Measurements from ENCODE around the gene AQP12B. TPM values are rescaled to one million over a fixed set of nuclear protein-coding genes. Genes with fewer than 3 reads are reported as not detected.
"Not testable (repeated sequence)": the region's sequence is repeated elsewhere in the genome, so short reads cannot be mapped to it uniquely, and the experiment has no call there.

Gene AQP12B
- total RNA-seq, 2 donors from 2014 or later: not detected

DNA sequence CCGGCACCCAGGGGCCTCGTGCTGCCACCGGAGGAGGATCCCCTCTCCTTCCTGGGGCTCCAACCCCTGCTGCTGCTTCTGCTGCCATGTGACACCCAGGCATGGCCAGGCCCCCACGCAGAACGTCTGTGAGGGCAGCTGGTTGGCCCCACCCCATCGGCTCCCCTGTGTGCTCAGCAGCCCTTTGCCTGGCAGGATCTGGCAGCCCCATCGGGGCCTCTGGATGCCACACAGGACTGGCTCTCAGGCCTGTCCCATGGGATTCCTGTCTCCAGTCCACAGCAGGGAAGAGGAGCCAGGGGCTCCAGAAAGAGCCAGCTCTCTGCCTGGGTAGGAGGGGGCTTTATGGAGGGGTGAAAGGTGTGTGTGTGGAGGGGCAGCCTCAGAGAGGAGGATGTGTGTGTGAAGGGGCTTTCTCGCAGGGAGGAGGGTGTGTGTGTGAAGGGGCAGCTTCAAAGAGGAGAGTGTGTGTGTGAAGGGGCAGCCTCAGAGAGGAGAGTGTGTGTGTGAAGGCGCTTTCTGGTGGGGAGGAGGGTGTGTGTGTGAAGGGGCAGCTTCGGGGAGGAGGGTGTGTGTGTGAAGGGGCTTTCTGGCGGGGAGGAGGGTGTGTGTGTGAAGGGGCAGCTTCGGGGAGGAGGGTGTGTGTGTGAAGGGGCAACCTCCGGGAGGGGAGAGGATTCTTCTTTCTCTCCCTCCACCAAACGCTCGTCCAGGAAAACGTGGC is 8.1 kb downstream of the AQP12B start:
- DNase-seq (ENCODE audit: low spot score); H3K36me3 Mint-ChIP-seq; H3K4me1 Mint-ChIP-seq (ENCODE audit: low read depth in 2 of 2); H3K4me3 Mint-ChIP-seq; H3K27ac Mint-ChIP-seq; H3K9me3 Mint-ChIP-seq; ATAC-seq: not testable (repeated sequence)
- H3K27me3 Mint-ChIP-seq: peaks cover 8 to 23% of the 10 kb centered on the region in 2 donors

DNA sequence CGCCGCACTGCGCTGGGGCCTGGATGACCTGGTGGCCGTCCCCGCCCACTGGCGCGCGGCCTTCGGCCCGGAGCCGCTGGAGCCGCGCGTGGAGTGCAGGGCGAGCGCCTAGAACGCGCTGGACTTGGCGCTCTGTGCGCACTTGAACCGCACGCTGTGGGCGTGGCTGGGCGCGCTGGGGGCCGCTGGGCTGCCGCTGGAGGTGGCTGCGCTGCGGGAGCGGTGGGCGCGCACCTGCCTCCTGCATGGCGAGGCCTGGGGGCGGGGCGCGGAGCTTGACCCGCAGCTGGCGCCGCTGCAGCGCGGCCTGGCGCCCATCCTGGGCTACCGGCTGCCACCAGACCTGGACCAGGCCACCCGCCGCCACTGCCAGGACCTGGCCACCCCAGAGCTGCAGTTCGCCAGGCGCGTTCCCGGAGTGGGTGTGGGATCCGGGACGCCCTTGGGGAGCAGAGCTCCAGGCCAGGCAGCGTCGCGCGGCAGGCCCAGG is 9.9 kb downstream of the AQP12B start:
- DNase-seq (ENCODE audit: low spot score): no peak
- ATAC-seq: no peak
- Mint-ChIP-seq H3K4me3 (no peak overlapping the region), H3K4me1 (ENCODE audit: low read depth in 2 of 2) (peaks cover 0 to 4% of the 10 kb centered on the region in 2 donors), H3K9me3 (no peaks in the 10 kb centered on the region), H3K27me3 (peaks cover 10 to 28% of the 10 kb centered on the region in 2 donors), H3K27ac (no peak overlapping the region), H3K36me3 (no peaks in the 10 kb centered on the region)

DNA sequence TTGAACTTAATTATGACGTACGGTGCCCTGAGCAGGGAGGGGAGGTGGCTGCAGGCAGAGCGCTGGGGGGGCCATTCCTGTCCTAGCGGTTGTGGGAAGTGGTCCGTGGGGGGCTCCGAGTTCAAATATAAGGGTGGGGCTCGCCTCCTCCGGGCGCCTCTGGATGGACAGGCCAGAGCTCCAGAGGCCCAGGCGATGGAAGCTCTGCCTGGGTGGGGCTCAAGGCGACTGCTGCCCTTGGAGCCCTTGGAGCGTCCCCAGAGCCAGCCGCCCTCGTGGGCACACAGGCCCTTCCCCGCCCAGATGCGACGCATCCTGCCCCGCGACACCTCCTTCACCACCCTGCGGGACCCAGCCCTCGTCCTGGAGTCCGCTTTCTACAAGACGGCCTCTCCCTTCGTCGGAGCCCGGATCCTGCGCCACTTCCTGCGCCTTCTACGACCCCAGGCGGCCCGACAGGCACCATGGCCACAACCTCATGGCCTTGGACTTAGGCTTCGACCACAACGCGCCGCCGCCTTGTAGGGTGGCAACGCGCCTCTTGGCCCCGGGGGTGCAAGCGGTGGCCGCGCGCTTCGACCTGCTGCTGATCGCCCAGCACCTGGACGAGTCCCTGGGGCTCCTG is 10.5 kb downstream of the AQP12B start:
- DNase-seq (ENCODE audit: low spot score) (no peak), ATAC-seq (no peak)
- H3K9me3 Mint-ChIP-seq: no peaks in the 10 kb centered on the region
- H3K27ac Mint-ChIP-seq: no peak overlapping the region
- H3K4me1 Mint-ChIP-seq (ENCODE audit: low read depth in 2 of 2): peaks cover 0 to 4% of the 10 kb centered on the region in 2 donors
- H3K27me3 Mint-ChIP-seq: peaks cover 15 to 33% of the 10 kb centered on the region in 2 donors
- H3K4me3 Mint-ChIP-seq: no peak overlapping the region
- no peaks in the 10 kb centered on the region for H3K36me3 Mint-ChIP-seq

DNA sequence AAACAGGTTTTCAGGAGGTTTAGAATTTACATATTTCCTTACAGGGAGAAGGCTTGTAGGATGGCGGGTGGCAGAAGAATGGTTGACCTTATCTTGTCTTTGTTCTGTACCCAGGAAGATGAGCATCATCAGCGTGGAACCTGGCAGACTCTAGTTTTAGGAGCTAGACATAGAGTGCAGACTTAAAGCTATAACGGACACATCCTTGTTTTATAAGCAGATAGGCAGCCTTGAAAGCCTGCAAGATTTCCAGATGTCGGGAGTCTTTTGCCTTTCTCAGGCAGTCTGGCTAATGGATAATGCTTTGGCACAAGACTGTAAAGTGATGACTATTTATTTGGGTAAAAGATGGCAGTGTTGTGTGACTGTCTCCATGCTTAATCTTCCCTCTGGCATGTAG is 11.7 kb downstream of the AQP12B start:
- Mint-ChIP-seq H3K27me3 (peaks cover 27 to 39% of the 10 kb centered on the region in 2 donors), H3K36me3 (peaks cover 5% of the 10 kb centered on the region), H3K9me3 (no peaks in the 10 kb centered on the region), H3K4me1 (ENCODE audit: low read depth in 2 of 2) (peaks cover 0 to 4% of the 10 kb centered on the region in 2 donors), H3K27ac (no peak overlapping the region), H3K4me3 (no peak overlapping the region)
- no peak for DNase-seq (ENCODE audit: low spot score)
- no peak for ATAC-seq

DNA sequence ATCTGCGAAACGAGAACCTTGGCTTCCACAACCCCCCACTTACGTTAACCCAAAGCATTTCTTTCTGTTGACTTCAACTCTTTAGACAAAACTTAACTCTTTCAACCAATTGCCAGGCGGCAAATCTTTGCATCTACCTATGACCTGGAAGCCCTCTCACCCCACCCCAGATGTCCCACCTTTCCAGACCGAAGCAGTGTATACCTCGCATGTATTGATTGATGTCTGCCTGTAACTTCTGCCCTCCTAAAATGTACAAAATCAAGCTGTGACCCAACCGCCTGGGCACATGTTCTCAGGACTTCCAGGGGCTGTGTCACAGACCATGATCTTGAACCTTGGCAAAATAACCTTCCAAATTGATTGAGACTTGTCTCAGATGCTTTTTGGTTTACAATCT is 12.3 kb downstream of the AQP12B start:
- peaks cover 0 to 4% of the 10 kb centered on the region in 2 donors for H3K4me1 Mint-ChIP-seq (ENCODE audit: low read depth in 2 of 2)
- no peak overlapping the region for H3K4me3 Mint-ChIP-seq
- peaks cover 6% of the 10 kb centered on the region for H3K36me3 Mint-ChIP-seq
- ATAC-seq: no peak
- DNase-seq (ENCODE audit: low spot score): no peak
- H3K27me3 Mint-ChIP-seq: peaks cover 31 to 40% of the 10 kb centered on the region in 2 donors
- H3K27ac Mint-ChIP-seq: no peak overlapping the region
- no peaks in the 10 kb centered on the region for H3K9me3 Mint-ChIP-seq

DNA sequence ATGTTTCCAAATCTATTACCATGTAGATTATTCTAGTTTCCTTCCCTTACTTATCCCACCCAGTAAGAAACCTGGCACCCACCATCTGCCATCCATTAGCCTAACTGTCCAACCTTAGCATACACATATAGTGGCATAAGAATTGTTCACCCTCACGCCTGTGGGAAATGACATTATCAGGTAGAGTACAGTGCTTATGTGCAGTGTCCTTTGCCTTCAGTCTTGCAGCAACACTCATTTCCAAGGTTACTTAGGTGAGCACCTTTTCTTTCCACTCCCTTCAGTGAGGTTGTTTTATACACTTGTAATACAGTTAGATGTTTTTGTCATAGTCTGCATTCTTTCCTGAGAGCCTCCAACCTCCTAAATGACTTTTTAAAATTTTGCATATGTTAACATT is 18.1 kb downstream of the AQP12B start:
- ATAC-seq: no peak

DNA sequence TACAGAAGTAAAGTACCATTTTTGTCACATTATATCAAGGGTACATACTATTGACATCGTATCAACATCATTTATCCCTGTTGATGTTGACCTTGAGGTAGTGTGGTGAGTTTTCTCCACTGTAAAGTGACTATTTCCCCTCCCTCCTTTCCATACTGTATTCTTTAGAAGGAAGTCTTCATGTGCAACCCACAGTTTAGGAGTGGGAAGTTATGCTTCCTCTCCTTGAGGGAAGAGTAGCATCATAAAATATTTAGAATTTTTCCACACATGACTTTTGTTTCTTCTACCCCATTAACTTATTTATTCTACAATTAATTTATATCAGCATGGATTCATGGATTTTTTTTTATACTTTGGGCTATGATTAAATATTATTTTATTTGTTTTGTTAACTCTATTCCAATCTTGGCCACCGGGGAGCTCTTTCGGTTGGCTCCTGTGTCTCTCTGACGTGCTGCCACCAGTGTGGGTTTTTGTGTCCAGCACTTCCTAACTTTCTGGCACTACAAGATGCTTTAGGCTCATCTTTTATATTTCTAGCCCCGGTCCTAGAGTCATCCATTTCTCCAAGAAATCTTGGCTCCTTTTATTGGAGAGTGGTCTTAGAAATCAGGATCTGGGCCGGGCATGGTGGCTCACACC is 19.0 kb downstream of the AQP12B start:
- Mint-ChIP-seq H3K4me1 (ENCODE audit: low read depth in 2 of 2) (no peaks in the 10 kb centered on the region), H3K36me3 (peaks cover 10% of the 10 kb centered on the region), H3K27me3 (peaks cover 37 to 41% of the 10 kb centered on the region in 2 donors), H3K27ac (no peak overlapping the region), H3K9me3 (no peaks in the 10 kb centered on the region), H3K4me3 (no peak overlapping the region)
- ATAC-seq (no peak), DNase-seq (ENCODE audit: low spot score) (no peak)

More for the DNA sequence above, 18.1 kb downstream of the AQP12B start:
- H3K27me3 Mint-ChIP-seq: peaks cover 32 to 34% of the 10 kb centered on the region in 2 donors
- DNase-seq (ENCODE audit: low spot score): no peak
- H3K4me1 Mint-ChIP-seq (ENCODE audit: low read depth in 2 of 2): no peaks in the 10 kb centered on the region
- H3K9me3 Mint-ChIP-seq: no peaks in the 10 kb centered on the region
- H3K27ac Mint-ChIP-seq: no peak overlapping the region
- H3K36me3 Mint-ChIP-seq: peaks cover 10% of the 10 kb centered on the region
- no peak overlapping the region for H3K4me3 Mint-ChIP-seq

DNA sequence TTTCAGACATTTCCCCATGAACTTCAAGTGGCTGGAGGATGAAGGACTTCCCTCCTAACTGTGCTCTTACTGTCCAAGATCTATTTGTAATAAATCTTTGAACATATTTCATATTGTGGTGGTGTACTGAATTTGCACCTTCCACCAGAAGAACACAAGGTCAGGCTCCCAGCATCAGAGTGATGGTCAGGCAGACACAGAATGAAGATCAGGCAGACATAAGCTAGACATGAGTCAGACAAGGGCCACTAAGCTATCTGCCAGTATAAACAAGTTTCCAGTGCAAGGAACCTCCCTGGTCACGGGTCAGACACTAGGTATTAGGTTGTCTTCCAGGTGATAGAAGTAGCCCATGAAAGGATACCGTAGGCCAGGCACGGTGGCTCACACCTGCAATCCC is 20.0 kb downstream of the AQP12B start:
- H3K9me3 Mint-ChIP-seq: no peaks in the 10 kb centered on the region
- peaks cover 10% of the 10 kb centered on the region for H3K36me3 Mint-ChIP-seq
- no peak overlapping the region for H3K4me3 Mint-ChIP-seq
- H3K27ac Mint-ChIP-seq: no peak overlapping the region
- peaks cover 0 to 3% of the 10 kb centered on the region in 2 donors for H3K4me1 Mint-ChIP-seq (ENCODE audit: low read depth in 2 of 2)
- ATAC-seq (no peak), DNase-seq (ENCODE audit: low spot score) (no peak)
- peaks cover 35 to 46% of the 10 kb centered on the region in 2 donors for H3K27me3 Mint-ChIP-seq

DNA sequence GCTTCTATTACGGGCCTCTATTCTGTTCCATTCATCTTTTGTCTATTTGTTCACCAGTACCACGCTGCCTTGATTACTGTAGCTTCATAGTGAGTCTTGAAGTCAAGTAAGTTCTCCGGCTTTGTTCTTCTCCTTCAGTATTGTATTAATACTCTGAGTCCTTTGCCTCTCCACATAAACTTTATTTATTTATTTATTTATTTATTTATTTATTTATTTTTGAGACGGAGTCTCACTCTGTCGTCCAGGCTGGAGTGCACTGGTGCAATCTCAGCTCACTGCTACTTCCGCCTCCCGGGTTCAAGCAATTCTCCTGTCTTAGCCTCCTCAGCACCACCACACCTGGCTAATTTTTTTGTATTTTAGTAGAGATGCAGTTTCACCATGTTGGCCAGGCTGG is 22.8 kb downstream of the AQP12B start:
- not testable (repeated sequence) for H3K27ac Mint-ChIP-seq; DNase-seq (ENCODE audit: low spot score); H3K36me3 Mint-ChIP-seq; H3K9me3 Mint-ChIP-seq; ATAC-seq; H3K4me3 Mint-ChIP-seq
- Mint-ChIP-seq H3K27me3 (peaks cover 25 to 26% of the 10 kb centered on the region in 2 donors), H3K4me1 (ENCODE audit: low read depth in 2 of 2) (peaks cover 14 to 20% of the 10 kb centered on the region in 2 donors)

DNA sequence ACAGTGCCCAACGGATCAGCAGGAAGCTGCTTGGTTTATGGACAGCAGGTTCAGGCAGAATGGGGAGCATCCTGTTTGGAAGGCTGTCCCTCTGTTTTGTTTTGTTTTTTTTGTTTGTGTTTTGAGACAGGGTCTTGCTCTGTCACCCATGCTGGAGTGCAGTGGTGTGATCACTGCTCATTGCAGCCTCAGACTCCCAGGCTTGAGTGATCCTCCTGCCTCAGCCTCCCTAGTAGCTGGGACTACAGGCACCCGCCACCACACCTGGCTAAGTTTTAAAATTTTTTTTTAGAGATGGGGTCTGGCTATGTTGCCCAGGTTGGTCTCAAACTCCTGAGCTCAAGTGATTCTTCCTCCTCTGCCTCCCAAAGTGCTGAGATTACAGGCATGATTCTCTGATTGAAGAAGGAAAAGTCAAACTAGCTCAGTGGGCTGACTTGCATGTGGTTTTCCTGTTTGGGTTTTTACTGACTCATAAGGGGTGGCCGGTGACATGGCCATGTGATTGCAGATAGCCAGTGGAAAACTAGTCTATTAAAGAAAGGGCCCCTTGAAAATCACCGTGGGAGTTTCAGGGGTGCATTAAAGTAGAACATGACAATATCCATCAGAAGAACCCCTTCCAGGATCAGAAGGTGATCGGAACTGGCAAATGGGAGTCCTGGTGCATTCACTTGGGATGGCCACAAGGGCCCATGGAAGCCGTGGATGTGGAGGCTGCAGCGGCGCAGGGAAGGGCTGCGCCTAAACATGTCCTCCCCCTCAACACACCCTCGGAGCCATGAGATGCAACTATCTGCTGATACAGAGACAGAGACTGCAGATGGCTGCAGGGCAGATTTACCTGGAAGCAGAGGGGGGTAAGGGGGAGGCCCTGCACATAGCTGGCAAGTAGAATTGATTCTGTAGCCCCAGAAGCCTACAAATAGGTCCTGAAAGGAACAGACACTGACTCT is 26.5 kb downstream of the AQP12B start:
- peak overlapping the region; percentile 30 for H3K4me3 Mint-ChIP-seq
- H3K27ac Mint-ChIP-seq: no peak overlapping the region
- no peaks in the 10 kb centered on the region for H3K36me3 Mint-ChIP-seq
- peaks cover 32 to 36% of the 10 kb centered on the region in 2 donors for H3K27me3 Mint-ChIP-seq
- ATAC-seq (peak; percentile 93), DNase-seq (ENCODE audit: low spot score) (peak; percentile 77)
- H3K4me1 Mint-ChIP-seq (ENCODE audit: low read depth in 2 of 2): peaks cover 18 to 24% of the 10 kb centered on the region in 2 donors
- no peaks in the 10 kb centered on the region for H3K9me3 Mint-ChIP-seq

DNA sequence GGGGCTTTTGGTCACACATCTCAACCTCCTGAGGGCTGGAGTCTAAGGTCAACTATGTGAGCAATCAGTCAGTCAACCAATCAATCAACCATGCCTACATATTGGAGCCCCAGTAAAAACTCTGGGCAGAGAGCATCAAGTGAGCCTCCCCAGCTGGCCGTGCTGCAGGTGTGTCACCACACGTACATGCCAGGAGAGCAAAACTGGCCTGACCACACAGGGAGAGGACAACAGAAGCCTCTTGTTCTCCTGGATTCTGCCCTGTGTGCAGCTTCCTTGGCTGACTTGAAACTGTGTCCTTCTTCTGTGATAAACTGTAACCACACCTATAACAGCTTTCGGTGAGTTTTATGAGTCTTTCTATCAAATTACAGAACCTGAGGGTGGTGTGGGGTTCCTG is 31.5 kb downstream of the AQP12B start:
- no peaks in the 10 kb centered on the region for H3K36me3 Mint-ChIP-seq
- peaks cover 15 to 21% of the 10 kb centered on the region in 2 donors for H3K4me1 Mint-ChIP-seq (ENCODE audit: low read depth in 2 of 2)
- ATAC-seq: no peak
- H3K9me3 Mint-ChIP-seq: no peaks in the 10 kb centered on the region
- H3K27ac Mint-ChIP-seq: no peak overlapping the region
- peaks cover 13 to 35% of the 10 kb centered on the region in 2 donors for H3K27me3 Mint-ChIP-seq
- H3K4me3 Mint-ChIP-seq: no peak overlapping the region
- no peak for DNase-seq (ENCODE audit: low spot score)

DNA sequence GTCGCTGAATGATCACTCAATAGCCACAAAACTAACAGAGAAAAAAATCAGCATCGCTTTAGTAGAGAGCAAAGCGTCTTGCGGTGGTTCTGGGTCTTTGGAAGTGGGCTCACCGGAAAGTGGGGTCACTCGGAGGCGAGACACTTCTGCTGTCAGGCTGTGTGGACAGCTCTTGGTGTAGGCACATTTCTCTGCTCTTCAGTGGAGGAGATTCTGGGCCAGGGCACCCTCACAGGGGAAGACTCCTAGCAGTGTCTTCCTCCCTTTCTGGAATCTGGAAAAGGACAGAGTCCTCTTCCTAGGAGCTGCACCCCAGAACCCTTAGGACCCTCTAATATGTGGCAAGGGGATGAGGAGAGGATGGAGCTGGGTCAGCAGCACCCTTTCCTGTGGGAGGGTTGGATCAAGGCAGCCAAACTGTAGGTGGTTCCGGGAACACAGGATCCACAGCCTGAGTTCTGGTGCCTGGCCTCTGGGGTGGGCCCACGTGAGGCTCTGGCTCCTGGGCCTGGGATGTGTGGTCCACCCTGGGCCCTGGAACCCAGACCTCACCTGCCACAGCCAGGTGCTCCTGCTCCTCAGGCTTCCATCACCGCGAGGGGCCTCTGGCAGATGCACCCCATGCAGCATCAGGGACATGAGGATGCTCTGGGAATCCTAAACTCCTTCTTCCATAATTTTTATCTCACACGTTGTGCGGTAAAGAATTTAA is 32.3 kb downstream of the AQP12B start:
- peaks cover 13 to 22% of the 10 kb centered on the region in 2 donors for H3K4me1 Mint-ChIP-seq (ENCODE audit: low read depth in 2 of 2)
- no peaks in the 10 kb centered on the region for H3K36me3 Mint-ChIP-seq
- H3K27me3 Mint-ChIP-seq: peaks cover 13 to 35% of the 10 kb centered on the region in 2 donors
- ATAC-seq (no peak), DNase-seq (ENCODE audit: low spot score) (no peak)
- H3K9me3 Mint-ChIP-seq: no peaks in the 10 kb centered on the region
- no peak overlapping the region for H3K4me3 Mint-ChIP-seq
- H3K27ac Mint-ChIP-seq: no peak overlapping the region

DNA sequence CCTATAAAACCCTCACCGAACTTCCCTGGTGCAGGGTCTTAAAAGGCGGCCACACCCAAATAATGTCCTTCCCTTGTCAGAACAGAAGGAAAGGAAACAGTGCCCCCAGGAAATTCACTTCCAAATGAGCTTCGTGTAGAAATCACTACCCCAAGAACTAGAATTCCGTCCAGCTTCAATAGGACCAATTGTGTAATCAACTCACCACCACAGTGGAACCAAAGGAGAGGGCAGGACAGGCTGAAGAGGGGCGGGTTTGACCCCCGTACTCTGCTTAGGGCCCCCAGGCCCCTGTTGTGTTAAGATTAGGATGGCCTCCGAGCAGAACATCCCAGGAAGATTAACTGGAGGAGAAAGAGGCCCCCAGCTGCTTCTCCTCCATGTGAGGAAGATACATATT is 33.4 kb downstream of the AQP12B start:
- DNase-seq (ENCODE audit: low spot score): no peak

More for the DNA sequence above, 33.4 kb downstream of the AQP12B start:
- peaks cover 5 to 13% of the 10 kb centered on the region in 2 donors for H3K4me1 Mint-ChIP-seq (ENCODE audit: low read depth in 2 of 2)
- H3K36me3 Mint-ChIP-seq: no peaks in the 10 kb centered on the region
- H3K9me3 Mint-ChIP-seq: no peaks in the 10 kb centered on the region
- peaks cover 6 to 28% of the 10 kb centered on the region in 2 donors for H3K27me3 Mint-ChIP-seq
- H3K4me3 Mint-ChIP-seq: no peak overlapping the region
- ATAC-seq: no peak
- no peak overlapping the region for H3K27ac Mint-ChIP-seq

Data from natural killer cell treated with Interleukin-12 subunit alpha and Interleukin-12 subunit beta and Interleukin-15 and Interleukin-18, amount 100 ng/mL, for 72 hours (primary cell).